Vein endothelial cell (primary cell): Measurements from ENCODE around the gene DBT. TPM values are rescaled to one million over a fixed set of nuclear protein-coding genes. Genes with fewer than 3 reads are reported as not detected.

Experiments
- small RNA-seq: library from RNA; depleted of rRNA; stranded (forward); fragments of <200 nt; gene quantifications from one replicate; pipeline ENCODE3, GENCODE V24; 2012
- total RNA-seq: library from RNA; depleted of rRNA; stranded (reverse); fragments of >200 nt; gene quantifications from 2 replicates; pipeline ENCODE4 v1.2.3, GENCODE V29; 2012

DBT gene
- 4.6 and 5.5 TPM in 2 replicates for total RNA-seq

GRCh38 chr1:100249537-100250257 lies at the start of gene DBT:
DBT (minus strand) TSS chr1:100249834; CDS start chr1:100249820, 14 bp downstream.

GRCh38 chr1:100265931-100266740 lies 16.5 kb upstream of the DBT start, which contains the start of gene RTCA:
RTCA (plus strand) TSS chr1:100266216; CDS start chr1:100266376, 160 bp downstream.

GRCh38 chr1:100178091-100178490 lies 71.5 kb downstream of the DBT start, which contains the start of gene LRRC39:
LRRC39 (minus strand) TSS chr1:100178256; CDS start chr1:100168516, 9,740 bp downstream.

Small RNA genes within 50 kb of the gene (small RNA-seq; reads per million reads assigned to genes)
- gene AL445928.1 (not detected), gene MIR553 (not detected), gene RPL23AP90 (not detected)

Other genes with a start within 250 kb of the DBT start
- 2.0 and 5.2 TPM in 2 replicates for gene SASS6, start 116.9 kb downstream of the DBT start, total RNA-seq
- gene TRMT13, start 116.7 kb downstream of the DBT start, total RNA-seq, result 11.8 and 12.8 TPM in 2 replicates
- gene LRRC39, start 71.6 kb downstream of the DBT start, total RNA-seq, result 0.29 and 0.65 TPM in 2 replicates
- 32.0 and 43.5 TPM in 2 replicates for gene RTCA, start 16.4 kb upstream of the DBT start, total RNA-seq
- gene CDC14A, start 102.7 kb upstream of the DBT start, total RNA-seq, result 18.6 and 29.8 TPM in 2 replicates